Activated CD4-positive, alpha-beta memory T cell treated with anti-CD3 and anti-CD28 coated beads for 36 hours (primary cell): ENCODE data around the gene NIPAL3. TPM values are rescaled to one million over a fixed set of nuclear protein-coding genes. Genes with fewer than 3 reads are reported as not detected.

Experiments
- CTCF ChIA-PET: fragments of 350-600 bp; sonication (Branson Sonifier 250); formaldehyde crosslinking; loops from one replicate; lab custom pipeline; 2021; ENCODE audit warnings: antibody characterized with exemption, inconsistent platforms; lab: Charles Lee
- POLR2A ChIA-PET: fragments of 350-600 bp; sonication (Branson Sonifier 250); formaldehyde crosslinking; loops from one replicate; lab custom pipeline; 2021; ENCODE audit warnings: antibody characterized with exemption; lab: Charles Lee
- DNase-seq: peaks from one replicate; pipeline ENCODE4 v3.0.0-alpha.2; 2020
- H3K27ac Mint-ChIP-seq: one replicate; pipeline ENCODE4 v1.8.0; 2021; ENCODE audit warnings: mixed read lengths
- H3K27me3 Mint-ChIP-seq: one replicate; pipeline ENCODE4 v1.8.0; 2021; ENCODE audit warnings: mixed read lengths
- H3K36me3 Mint-ChIP-seq: one replicate; pipeline ENCODE4 v1.8.0; 2021; ENCODE audit warnings: mixed read lengths
- H3K4me1 Mint-ChIP-seq: one replicate; pipeline ENCODE4 v1.8.0; 2021; ENCODE audit warnings: low read depth, mixed read lengths
- H3K4me3 Mint-ChIP-seq: one replicate; pipeline ENCODE4 v1.8.0; 2021; ENCODE audit warnings: mild to moderate bottlenecking, mixed read lengths
- H3K9me3 Mint-ChIP-seq: one replicate; pipeline ENCODE4 v1.8.0; 2021; ENCODE audit warnings: mixed read lengths
- intact Hi-C: fragments of 100-400 bp; cut with micrococcal nuclease; formaldehyde crosslinking; loops from one replicate; pipeline ENCODE4 v1.15.1; 2023
- total RNA-seq, 2 experiments: library from RNA; stranded (reverse); gene quantifications; one replicate each; pipeline ENCODE4 v1.2.3, GENCODE V29; 2021

Gene NIPAL3
- total RNA-seq = 10 to 100 TPM; 39.3 to 42.4 TPM

DNA sequence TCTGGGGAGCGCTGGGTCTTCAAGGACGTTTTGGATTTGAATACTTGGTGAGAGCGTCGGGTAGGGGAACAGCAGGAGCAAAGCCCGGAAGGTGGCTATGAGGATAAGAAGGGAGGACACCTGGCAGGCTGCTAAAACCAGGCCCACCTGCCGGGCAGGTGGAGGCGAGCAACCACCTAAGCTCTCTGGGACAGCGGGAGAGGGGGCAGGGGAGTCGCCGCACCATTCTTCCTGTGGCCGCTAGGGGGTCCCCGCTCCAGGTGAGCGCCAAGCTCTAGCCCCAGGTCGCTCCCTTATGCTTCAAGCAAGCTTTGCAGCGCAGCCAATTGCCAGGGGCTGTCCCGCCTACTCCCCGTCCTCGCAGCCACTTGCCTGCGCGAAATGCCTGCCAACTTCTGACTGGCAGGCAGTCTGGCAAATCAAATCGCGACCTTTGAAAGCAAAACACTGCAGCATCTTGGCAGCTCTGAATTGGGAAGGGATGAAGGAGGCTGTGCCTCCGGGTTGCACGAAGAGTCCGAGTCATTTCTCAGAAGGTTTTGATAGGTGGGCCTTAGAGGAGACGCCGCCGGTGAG lies at the start of gene NIPAL3:
TSS of gene NIPAL3 (plus strand) at position 469 of the 576 bp plus-strand sequence. CDS start 3,746 bp downstream, outside the sequence.
- ChIA-PET CTCF (interaction anchor here (0.6 to 8.8 kb wide), 55 partner anchors 10 to 419 kb away, joined by 3 to 107 read pairs (median 5); partner anchors contain the start of genes CLIC4, RCAN3 and SRRM1), POLR2A (interaction anchor here (0.7 to 4.0 kb wide), 11 partner anchors 8 to 456 kb away, joined by 3 to 36 read pairs (median 3); partner anchors contain the start of genes PNRC2 and RCAN3)
- peaks cover 16% of the 10 kb centered on the region for H3K36me3 Mint-ChIP-seq
- H3K4me1 Mint-ChIP-seq = peaks cover 51% of the 10 kb centered on the region
- peak within 1 kb of the TSS; percentile 98 for H3K4me3 Mint-ChIP-seq
- H3K27ac Mint-ChIP-seq = peak within 1 kb of the TSS; percentile 89
- intact Hi-C loops = loop anchor here (1.0 to 10.0 kb wide), 11 partner anchors 66 to 819 kb away; partner anchors contain the start of genes PNRC2, SRSF10 and SYF2
- H3K27me3 Mint-ChIP-seq = no peaks in the 10 kb centered on the region
- no peaks in the 10 kb centered on the region for H3K9me3 Mint-ChIP-seq
- peak; percentile 99 for DNase-seq

DNA sequence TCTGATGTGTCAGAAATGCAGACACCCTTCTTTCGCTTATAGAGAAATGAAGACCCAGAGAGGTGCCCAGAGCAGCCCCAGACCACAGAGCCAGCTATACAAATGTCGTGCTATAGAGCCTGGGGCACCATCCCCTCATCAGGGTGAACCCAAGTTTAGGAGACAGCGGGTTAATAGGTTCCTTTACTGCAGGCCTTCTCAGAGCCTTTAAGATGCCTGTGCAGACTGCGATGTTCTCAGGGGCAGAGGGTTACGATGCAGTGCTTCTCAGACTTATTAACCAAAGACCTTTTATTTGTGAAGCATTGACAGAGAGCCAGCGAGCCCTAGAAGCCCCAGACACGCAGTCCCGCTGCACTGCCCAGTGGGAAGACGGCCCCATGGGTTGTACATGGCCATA lies 48.9 kb upstream of the NIPAL3 start:
- Mint-ChIP-seq H3K27ac (no peak overlapping the region), H3K4me3 (no peak overlapping the region), H3K4me1 (peaks cover 17% of the 10 kb centered on the region), H3K9me3 (no peaks in the 10 kb centered on the region), H3K27me3 (no peaks in the 10 kb centered on the region), H3K36me3 (no peaks in the 10 kb centered on the region)
- no peak for DNase-seq
- POLR2A ChIA-PET = no interaction called here
- CTCF ChIA-PET = interaction anchor here (0.9 to 4.6 kb wide), 5 partner anchors 16 to 168 kb away, joined by 3 to 30 read pairs (median 7); no protein-coding TSS in a partner anchor
- intact Hi-C loops = loop anchor here (5.0 kb wide), 1 partner anchor 89 kb away; no protein-coding TSS in a partner anchor

DNA sequence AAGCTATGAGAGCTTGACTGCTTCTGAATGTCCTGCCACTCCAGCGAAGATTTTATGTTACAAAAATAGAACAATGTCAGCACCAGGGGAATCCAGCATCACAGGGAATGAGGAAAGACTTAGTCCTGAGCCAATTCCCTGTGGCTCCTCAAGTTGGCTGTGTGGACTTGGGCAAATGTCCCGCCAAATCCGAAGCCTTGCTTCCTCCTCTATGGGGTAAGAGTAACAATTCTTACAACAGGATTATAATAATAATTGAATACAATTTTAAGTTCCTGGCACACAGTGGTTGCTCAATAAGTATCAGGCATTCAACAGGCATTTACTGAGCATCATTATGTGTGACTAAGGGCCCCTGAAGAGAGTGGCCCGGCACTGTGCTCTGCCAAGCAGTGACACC lies 46.4 kb upstream of the NIPAL3 start:
- Mint-ChIP-seq H3K36me3 (peaks cover 5% of the 10 kb centered on the region), H3K4me1 (peaks cover 17% of the 10 kb centered on the region), H3K27me3 (no peaks in the 10 kb centered on the region), H3K9me3 (no peaks in the 10 kb centered on the region), H3K4me3 (no peak overlapping the region), H3K27ac (no peak overlapping the region)
- ChIA-PET CTCF (no interaction called here), POLR2A (no interaction called here)
- intact Hi-C loops = loop anchor here (5.0 kb wide), 1 partner anchor 92 kb away; no protein-coding TSS in a partner anchor
- no peak for DNase-seq

DNA sequence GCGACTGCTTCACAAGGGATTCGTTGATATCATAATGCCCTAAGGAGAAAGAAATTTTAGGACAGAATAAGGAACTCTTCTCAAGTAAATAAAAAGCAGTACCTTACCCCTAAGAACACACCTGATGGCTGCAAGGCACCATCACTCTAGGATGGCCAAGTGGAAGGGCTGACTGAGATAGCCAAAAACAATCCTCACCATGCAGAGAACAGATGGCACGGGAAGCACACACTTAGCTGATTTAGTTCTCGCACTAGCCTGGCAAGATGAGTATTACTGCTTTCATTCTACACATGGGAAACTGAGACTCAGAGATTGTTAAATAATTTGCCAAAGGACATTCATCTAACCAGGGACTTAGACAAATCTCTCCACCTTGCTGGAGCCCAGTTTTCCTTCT lies 45.8 kb upstream of the NIPAL3 start:
- H3K4me3 Mint-ChIP-seq = no peak overlapping the region
- ChIA-PET CTCF (no interaction called here), POLR2A (no interaction called here)
- no peak overlapping the region for H3K27ac Mint-ChIP-seq
- peaks cover 5% of the 10 kb centered on the region for H3K36me3 Mint-ChIP-seq
- peaks cover 12% of the 10 kb centered on the region for H3K4me1 Mint-ChIP-seq
- DNase-seq = no peak
- intact Hi-C loops = loop anchor here (5.0 kb wide), 1 partner anchor 92 kb away; no protein-coding TSS in a partner anchor
- no peaks in the 10 kb centered on the region for H3K27me3 Mint-ChIP-seq
- no peaks in the 10 kb centered on the region for H3K9me3 Mint-ChIP-seq

DNA sequence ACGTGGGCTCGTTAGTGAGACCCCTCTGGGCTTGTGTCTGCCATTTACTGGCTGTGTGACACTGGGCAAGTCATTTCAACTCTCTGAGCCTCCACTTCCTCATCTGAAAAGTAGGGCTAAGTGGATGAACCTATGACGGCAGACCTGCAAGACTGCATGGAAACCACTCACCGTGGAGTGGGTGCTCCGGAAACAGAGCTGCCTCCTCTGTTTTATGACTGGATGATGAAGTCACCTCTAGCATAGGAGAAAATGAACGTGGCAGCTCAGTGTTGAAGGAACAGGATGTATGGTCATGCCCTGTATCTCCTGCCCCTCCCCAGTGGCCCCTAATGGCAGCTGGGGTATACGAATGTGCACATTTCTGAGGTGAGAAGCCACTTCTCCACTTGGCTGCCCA lies 42.6 kb upstream of the NIPAL3 start:
- Mint-ChIP-seq H3K27me3 (no peaks in the 10 kb centered on the region), H3K4me1 (no peaks in the 10 kb centered on the region), H3K4me3 (no peak overlapping the region), H3K27ac (no peak overlapping the region), H3K9me3 (no peaks in the 10 kb centered on the region), H3K36me3 (peaks cover 5% of the 10 kb centered on the region)
- CTCF ChIA-PET = interaction anchor here (3.1 kb wide), 1 partner anchor 18 kb away, joined by 16 read pairs; no protein-coding TSS in a partner anchor
- peak; percentile 25 for DNase-seq
- intact Hi-C loops = no loop called here
- POLR2A ChIA-PET = no interaction called here

DNA sequence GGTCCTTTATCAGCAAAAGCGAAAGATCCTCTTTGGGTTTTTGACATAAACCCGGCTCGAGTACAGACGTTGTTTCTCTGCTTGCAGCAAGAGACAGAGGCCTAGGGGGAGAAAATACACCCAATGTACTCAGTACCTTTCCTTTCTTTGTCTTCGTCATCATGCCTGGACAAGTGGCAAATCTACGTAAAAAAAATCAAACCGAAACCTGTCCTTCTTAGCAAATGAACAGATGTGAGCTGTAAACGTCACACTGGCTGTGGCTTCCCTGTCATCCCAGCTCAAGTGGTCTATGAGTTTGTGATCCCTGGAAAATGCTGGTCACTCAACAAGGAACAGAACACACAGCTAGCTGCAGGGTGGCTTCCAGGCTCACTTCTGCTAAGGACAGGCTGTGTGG lies 41.9 kb upstream of the NIPAL3 start:
- intact Hi-C loops = no loop called here
- ChIA-PET POLR2A (no interaction called here), CTCF (interaction anchor here (3.1 kb wide), 1 partner anchor 18 kb away, joined by 16 read pairs; no protein-coding TSS in a partner anchor)
- H3K27me3 Mint-ChIP-seq = no peaks in the 10 kb centered on the region
- no peaks in the 10 kb centered on the region for H3K4me1 Mint-ChIP-seq
- H3K27ac Mint-ChIP-seq = no peak overlapping the region
- no peak overlapping the region for H3K4me3 Mint-ChIP-seq
- no peak for DNase-seq
- H3K9me3 Mint-ChIP-seq = no peaks in the 10 kb centered on the region
- H3K36me3 Mint-ChIP-seq = peaks cover 5% of the 10 kb centered on the region

DNA sequence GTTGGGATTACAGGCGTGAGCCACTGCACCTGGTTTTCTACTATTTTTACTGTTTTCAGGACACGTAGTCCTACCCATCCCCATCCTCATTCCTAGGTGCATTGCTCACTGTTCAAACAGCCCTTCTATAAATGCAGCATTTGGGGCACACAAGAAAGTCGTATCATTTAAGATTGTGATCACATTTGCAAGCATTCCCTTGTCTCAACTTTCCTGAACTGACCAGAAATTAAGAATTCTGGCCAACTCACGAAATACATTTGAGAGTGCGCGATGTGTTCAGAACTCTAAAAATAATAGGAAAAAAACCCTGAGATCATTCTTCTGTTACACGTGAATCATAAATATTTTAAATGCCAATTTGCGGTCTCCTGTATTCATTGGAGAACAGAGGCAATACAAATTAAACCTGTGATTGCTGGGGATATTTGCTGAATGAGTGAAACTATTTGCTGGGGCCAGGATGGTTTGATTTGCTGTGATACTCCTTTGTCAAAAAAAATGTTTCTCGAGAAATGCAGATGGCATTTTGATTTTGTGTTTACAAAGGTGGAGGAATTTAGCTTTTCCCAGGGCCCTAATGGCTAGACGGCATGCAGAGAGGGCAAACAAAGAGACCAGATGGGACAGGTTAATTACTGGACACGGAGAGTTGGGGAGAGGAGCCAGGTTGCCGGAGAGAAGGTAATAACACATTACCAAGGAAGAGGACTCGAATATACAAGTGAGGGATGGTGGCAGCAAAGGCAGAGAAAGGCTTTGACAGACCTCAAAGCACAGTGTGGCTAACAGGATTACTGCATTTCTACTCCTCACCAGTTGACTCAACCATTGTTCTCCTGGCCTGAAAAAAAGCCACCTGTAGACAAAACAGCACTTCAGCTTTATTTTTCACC lies 40.5 kb upstream of the NIPAL3 start:
- Mint-ChIP-seq H3K4me1 (no peaks in the 10 kb centered on the region), H3K27me3 (no peaks in the 10 kb centered on the region), H3K27ac (no peak overlapping the region), H3K36me3 (peaks cover 9% of the 10 kb centered on the region), H3K9me3 (no peaks in the 10 kb centered on the region), H3K4me3 (no peak overlapping the region)
- no peak for DNase-seq
- CTCF ChIA-PET = interaction anchor here (1.4 kb wide), 1 partner anchor 16 kb away, joined by 5 read pairs; no protein-coding TSS in a partner anchor
- intact Hi-C loops = no loop called here
- POLR2A ChIA-PET = no interaction called here

DNA sequence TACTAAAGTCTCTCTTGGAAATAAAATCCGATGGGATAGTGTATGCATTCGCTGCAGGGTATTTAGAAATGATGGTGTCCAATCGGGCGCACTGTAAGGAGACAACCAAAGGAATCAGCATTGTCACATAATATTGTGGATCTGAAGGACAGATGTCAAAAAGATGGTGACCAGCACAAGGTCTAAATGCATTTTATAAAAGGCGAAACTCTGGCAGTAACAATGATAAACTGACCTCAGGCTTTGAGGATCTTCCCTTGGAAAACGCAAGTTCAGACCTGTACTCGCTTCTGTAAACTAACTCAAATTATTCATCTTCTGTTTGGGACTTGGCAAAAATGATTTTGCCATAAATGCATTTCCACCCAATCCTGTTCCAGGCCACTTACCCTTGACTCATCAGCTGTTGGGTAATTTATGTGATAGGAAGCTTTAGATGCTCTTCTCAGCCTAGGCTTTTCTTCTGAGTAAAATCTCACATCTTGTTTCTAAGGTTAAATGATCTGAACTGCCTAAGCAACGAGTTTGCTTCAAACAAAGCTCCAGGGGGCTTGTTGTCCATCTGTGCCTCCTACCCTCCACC lies 35.8 kb upstream of the NIPAL3 start:
- no peaks in the 10 kb centered on the region for H3K9me3 Mint-ChIP-seq
- peaks cover 4% of the 10 kb centered on the region for H3K36me3 Mint-ChIP-seq
- CTCF ChIA-PET = interaction anchor here (1.3 to 10.2 kb wide), 3 partner anchors 12 to 208 kb away, joined by 3 to 193 read pairs (median 26); no protein-coding TSS in a partner anchor
- POLR2A ChIA-PET = no interaction called here
- H3K4me3 Mint-ChIP-seq = no peak overlapping the region
- peaks cover 10% of the 10 kb centered on the region for H3K4me1 Mint-ChIP-seq
- intact Hi-C loops = no loop called here
- H3K27ac Mint-ChIP-seq = no peak overlapping the region
- no peaks in the 10 kb centered on the region for H3K27me3 Mint-ChIP-seq
- no peak for DNase-seq

DNA sequence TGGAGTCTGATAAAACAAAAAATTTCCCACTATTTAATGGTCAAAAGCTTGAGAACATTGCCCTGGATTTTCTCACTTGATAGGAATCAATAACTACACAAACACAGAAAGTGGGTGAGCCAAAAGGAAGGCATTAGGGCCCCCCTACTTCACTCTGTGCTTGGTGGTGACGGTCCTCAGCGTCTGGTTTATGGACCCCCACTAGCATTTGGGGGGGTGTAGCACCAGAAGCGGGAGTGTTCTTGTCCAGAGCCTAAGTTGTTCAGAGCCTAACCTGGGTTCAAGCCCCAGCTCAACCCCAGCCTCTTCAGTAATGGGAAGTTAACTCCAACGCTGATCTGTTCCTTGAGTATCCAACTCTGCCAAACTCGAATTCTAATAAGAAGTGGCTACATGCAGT lies 35.1 kb upstream of the NIPAL3 start:
- CTCF ChIA-PET = interaction anchor here (1.3 to 10.2 kb wide), 3 partner anchors 12 to 207 kb away, joined by 3 to 193 read pairs (median 26); no protein-coding TSS in a partner anchor
- DNase-seq = no peak
- POLR2A ChIA-PET = no interaction called here
- intact Hi-C loops = no loop called here
- Mint-ChIP-seq H3K36me3 (peaks cover 4% of the 10 kb centered on the region), H3K27me3 (no peaks in the 10 kb centered on the region), H3K9me3 (no peaks in the 10 kb centered on the region), H3K4me3 (no peak overlapping the region), H3K27ac (no peak overlapping the region), H3K4me1 (peaks cover 16% of the 10 kb centered on the region)

DNA sequence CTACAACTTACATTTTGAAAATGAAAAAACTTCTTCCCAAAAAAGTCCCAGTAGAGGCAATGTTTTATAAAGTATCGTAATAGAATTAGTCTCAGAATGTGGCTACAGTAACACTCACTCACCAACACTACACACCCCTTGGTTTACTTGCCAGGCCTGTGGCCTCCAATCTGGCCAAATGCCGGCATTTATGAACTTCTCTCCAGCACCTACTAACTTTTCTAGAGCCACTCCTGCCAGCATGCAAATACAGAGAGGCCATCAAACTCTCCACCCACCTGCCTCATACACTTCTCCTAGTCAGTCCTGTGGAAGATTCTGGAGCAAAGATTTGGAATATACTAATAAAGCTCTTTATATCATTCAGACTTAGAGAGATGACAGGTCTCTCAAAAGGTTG lies 34.3 kb upstream of the NIPAL3 start:
- DNase-seq = no peak
- CTCF ChIA-PET = interaction anchor here (0.6 to 10.2 kb wide), 3 partner anchors 11 to 267 kb away, joined by 3 to 193 read pairs (median 26); no protein-coding TSS in a partner anchor
- POLR2A ChIA-PET = no interaction called here
- intact Hi-C loops = no loop called here
- Mint-ChIP-seq H3K4me1 (peaks cover 22% of the 10 kb centered on the region), H3K27ac (no peak overlapping the region), H3K9me3 (no peaks in the 10 kb centered on the region), H3K4me3 (no peak overlapping the region), H3K36me3 (peaks cover 4% of the 10 kb centered on the region), H3K27me3 (no peaks in the 10 kb centered on the region)

DNA sequence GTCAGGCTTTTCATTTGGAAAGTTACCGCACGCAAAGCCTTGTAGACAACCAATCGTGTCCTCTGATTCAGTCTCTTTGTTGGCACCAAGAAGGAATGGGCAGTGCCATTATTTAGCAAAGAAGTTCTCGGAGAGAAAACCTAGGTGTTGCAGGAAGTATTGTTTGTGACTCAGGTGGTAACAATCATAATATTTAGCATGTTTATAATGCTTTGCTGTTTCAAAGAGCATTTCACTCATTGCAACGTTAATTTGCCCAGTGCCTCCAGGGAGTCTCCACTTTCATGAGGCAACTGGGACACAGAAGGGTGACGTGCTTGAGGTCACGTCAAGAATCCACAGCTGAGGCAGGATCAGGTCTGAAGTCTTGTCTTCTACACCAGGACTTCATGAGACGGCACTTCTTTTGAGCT lies 33.4 kb upstream of the NIPAL3 start:
- CTCF ChIA-PET = interaction anchor here (1.1 to 10.2 kb wide), 5 partner anchors 10 to 232 kb away, joined by 3 to 193 read pairs (median 20); no protein-coding TSS in a partner anchor
- Mint-ChIP-seq H3K9me3 (no peaks in the 10 kb centered on the region), H3K27ac (no peak overlapping the region), H3K4me1 (peaks cover 26% of the 10 kb centered on the region), H3K36me3 (peaks cover 4% of the 10 kb centered on the region), H3K27me3 (no peaks in the 10 kb centered on the region), H3K4me3 (no peak overlapping the region)
- intact Hi-C loops = no loop called here
- DNase-seq = no peak
- POLR2A ChIA-PET = no interaction called here
